ENCODE measurements around the gene APOL1. TPM values are rescaled to one million over a fixed set of nuclear protein-coding genes. Genes with fewer than 3 reads are reported as not detected.
A peak's percentile ranks its signal among the peaks of the same experiment; 100 is the strongest.

APOL1 gene
- total and polyA plus RNA-seq, 4 donors: 7.7 to 129 (median 59.5) TPM

DNA sequence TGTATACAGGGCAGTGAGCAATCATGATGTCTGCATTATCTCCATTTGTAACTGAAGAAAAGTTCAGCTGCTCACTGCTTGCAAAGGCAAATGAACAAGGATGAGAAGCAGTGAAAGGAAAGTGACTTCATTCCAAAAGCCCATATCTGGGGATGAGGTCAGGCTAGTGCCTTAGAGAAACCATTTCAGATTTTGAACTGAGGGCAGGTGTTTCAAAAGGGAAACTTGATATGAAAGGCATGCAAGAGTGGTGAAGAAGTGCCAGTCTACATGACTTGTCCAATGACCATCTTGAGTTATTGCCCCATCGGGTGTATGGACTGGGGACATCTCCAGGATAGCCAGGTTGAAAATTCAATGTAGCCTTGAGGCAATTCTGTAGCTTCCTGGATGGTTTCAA lies 44.0 kb upstream of the APOL1 start:
- DNase-seq (ENCODE audit: low spot score): no peak
- Histone ChIP-seq H3K9ac (ENCODE audit: low read depth in 1 of 2, low read length in 2 of 2) (no peak overlapping the region), H3K4me1 (ENCODE audit: control insufficient read depth in 4 of 4, insufficient read depth in 4 of 4, low read length in 3 of 4) (peaks cover 3 to 29% (median 23%) of the 10 kb centered on the region in 4 donors), H3K9me3 (ENCODE audit: control insufficient read depth in 4 of 4, low read length in 3 of 4) (no peaks in the 10 kb centered on the region), H3K27ac (ENCODE audit: low read depth in 1 of 2, low read length in 2 of 2) (peak overlapping the region in 1 of 2 donors; percentile 31), H3K27me3 (ENCODE audit: control insufficient read depth in 4 of 4, insufficient read depth in 4 of 4, low read length in 3 of 4) (no peaks in the 10 kb centered on the region), H3K4me3 (ENCODE audit: low read depth in 1 of 3, low read length in 3 of 3) (no peak overlapping the region), H3K36me3 (ENCODE audit: control insufficient read depth in 4 of 4, insufficient read depth in 3 of 4, low read depth in 1 of 4, low read length in 3 of 4) (no peaks in the 10 kb centered on the region)
- TF ChIP-seq GABPA (IDR thresholded peaks at IDR 0.05 in 1 of 2, conservative IDR thresholded peaks at IDR 0.05 in 1 of 2) (no peak), CTCF (IDR thresholded peaks at IDR 0.05; ENCODE audit: low read depth, low read length, missing input control) (no peak), HNF4A (conservative IDR thresholded peaks at IDR 0.05) (no peak), EGR1 (IDR thresholded peaks at IDR 0.05; ENCODE audit: low read depth in 2 of 2) (no peak), YY1 (IDR thresholded peaks at IDR 0.05) (no peak), MAX (IDR thresholded peaks at IDR 0.05) (no peak), RXRA (IDR thresholded peaks at IDR 0.05) (no peak), FOXA1 (IDR thresholded peaks at IDR 0.05) (no peak), RAD21 (IDR thresholded peaks at IDR 0.05) (no peak), HNF4G (IDR thresholded peaks at IDR 0.05) (no peak), ATF3 (IDR thresholded peaks at IDR 0.05) (no peak), SP1 (IDR thresholded peaks at IDR 0.05) (no peak), NR2F2 (IDR thresholded peaks at IDR 0.05) (no peak), FOXA2 (IDR thresholded peaks at IDR 0.05) (no peak), JUND (IDR thresholded peaks at IDR 0.05) (no peak), ZBTB33 (IDR thresholded peaks at IDR 0.05) (no peak), TAF1 (conservative IDR thresholded peaks at IDR 0.05) (no peak)
- TF ChIP-seq, protein P1, sequence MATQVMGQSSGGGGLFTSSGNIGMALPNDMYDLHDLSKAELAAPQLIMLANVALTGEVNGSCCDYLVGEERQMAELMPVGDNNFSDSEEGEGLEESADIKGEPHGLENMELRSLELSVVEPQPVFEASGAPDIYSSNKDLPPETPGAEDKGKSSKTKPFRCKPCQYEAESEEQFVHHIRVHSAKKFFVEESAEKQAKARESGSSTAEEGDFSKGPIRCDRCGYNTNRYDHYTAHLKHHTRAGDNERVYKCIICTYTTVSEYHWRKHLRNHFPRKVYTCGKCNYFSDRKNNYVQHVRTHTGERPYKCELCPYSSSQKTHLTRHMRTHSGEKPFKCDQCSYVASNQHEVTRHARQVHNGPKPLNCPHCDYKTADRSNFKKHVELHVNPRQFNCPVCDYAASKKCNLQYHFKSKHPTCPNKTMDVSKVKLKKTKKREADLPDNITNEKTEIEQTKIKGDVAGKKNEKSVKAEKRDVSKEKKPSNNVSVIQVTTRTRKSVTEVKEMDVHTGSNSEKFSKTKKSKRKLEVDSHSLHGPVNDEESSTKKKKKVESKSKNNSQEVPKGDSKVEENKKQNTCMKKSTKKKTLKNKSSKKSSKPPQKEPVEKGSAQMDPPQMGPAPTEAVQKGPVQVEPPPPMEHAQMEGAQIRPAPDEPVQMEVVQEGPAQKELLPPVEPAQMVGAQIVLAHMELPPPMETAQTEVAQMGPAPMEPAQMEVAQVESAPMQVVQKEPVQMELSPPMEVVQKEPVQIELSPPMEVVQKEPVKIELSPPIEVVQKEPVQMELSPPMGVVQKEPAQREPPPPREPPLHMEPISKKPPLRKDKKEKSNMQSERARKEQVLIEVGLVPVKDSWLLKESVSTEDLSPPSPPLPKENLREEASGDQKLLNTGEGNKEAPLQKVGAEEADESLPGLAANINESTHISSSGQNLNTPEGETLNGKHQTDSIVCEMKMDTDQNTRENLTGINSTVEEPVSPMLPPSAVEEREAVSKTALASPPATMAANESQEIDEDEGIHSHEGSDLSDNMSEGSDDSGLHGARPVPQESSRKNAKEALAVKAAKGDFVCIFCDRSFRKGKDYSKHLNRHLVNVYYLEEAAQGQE (IDR thresholded peaks at IDR 0.05): no peak
- WGBS: 94% methylated on average over 1 of the region's 1 CpG
